HG02840 (cell line): ENCODE data around the gene MTREX.

ENCODE experiments used
- ATAC-seq: cut with Tn5 transposase; IDR thresholded peaks from one replicate; pipeline ENCODE4 v1.9.1; 2021; ENCODE audit warnings: mild to moderate bottlenecking, moderate library complexity, moderate number of reproducible peaks; ENCODE audit not compliant: unreplicated experiment, low FRiP score

Gene MTREX

GRCh38 chr5:55372130-55372925 lies 64.5 kb downstream of the MTREX start:
- no peak for ATAC-seq

- no peak for ATAC-seq
These were observed 70.0 kb downstream of the MTREX start for GRCh38 chr5:55377810-55378209.

GRCh38 chr5:55383254-55383653 lies 75.5 kb downstream of the MTREX start:
- no peak for ATAC-seq

GRCh38 chr5:55384072-55384471 lies 76.3 kb downstream of the MTREX start:
- no peak for ATAC-seq

- ATAC-seq, result no peak
These were observed 77.4 kb downstream of the MTREX start for GRCh38 chr5:55385227-55385626.

GRCh38 chr5:55385846-55386245 lies 78.1 kb downstream of the MTREX start:
- no peak for ATAC-seq

- no peak for ATAC-seq
These were observed 78.6 kb downstream of the MTREX start for GRCh38 chr5:55386356-55386755.

- ATAC-seq, result no peak
These were observed 80.1 kb downstream of the MTREX start for GRCh38 chr5:55387865-55388264.

- ATAC-seq, result no peak
These were observed 83.9 kb downstream of the MTREX start for GRCh38 chr5:55391707-55392106.

GRCh38 chr5:55392669-55393068 lies 84.9 kb downstream of the MTREX start:
- ATAC-seq, result no peak

GRCh38 chr5:55393501-55394175 lies 85.8 kb downstream of the MTREX start:
- no peak for ATAC-seq

- ATAC-seq, result no peak
These were observed 94.4 kb downstream of the MTREX start for GRCh38 chr5:55402199-55402598.

- no peak for ATAC-seq
These were observed 98.5 kb downstream of the MTREX start for GRCh38 chr5:55406292-55406691.

GRCh38 chr5:55407059-55407684 lies 99.4 kb downstream of the MTREX start:
- ATAC-seq, result no peak

- no peak for ATAC-seq
These were observed 100.2 kb downstream of the MTREX start for GRCh38 chr5:55407984-55408383.

GRCh38 chr5:55409775-55410174 lies 102.0 kb downstream of the MTREX start:
- ATAC-seq, result no peak

- no peak for ATAC-seq
These were observed 103.1 kb downstream of the MTREX start for GRCh38 chr5:55410845-55411244.

GRCh38 chr5:55411876-55412275 lies 104.1 kb downstream of the MTREX start:
- ATAC-seq, result no peak

- no peak for ATAC-seq
These were observed 105.9 kb downstream of the MTREX start for GRCh38 chr5:55413644-55414043.

GRCh38 chr5:55415071-55415470 lies 107.3 kb downstream of the MTREX start:
- ATAC-seq, result no peak

- no peak for ATAC-seq
These were observed 108.5 kb downstream of the MTREX start for GRCh38 chr5:55416306-55416705.
